Upper lobe of left lung (tissue), 4 donors: ENCODE results near the gene JSRP1.

ENCODE experiments used
- CTCF ChIP-seq, 6 experiments: fragments of 450-650 bp in 4 of 6; fragments of 200-600 bp in 2 of 6; sonication (generic) in 2 of 6; IDR thresholded peaks; one replicate each; pipeline ENCODE4 v1.5.1; 2016 to 2019; ENCODE audit warnings: antibody characterized with exemption in 6 of 6
- POLR2A ChIP-seq, 4 donors: fragments of 450-650 bp; IDR thresholded peaks; one replicate each; pipeline ENCODE4 v1.5.1; 2016 to 2017; ENCODE audit warnings: antibody characterized with exemption in 4 of 4, mild to moderate bottlenecking in 2 of 4

- TF ChIP-seq CTCF (IDR thresholded peaks at IDR 0.05): no peak
- TF ChIP-seq POLR2A (IDR thresholded peaks at IDR 0.05): no peak
Observed at GRCh38 chr19:2210206-2210605, 46.0 kb downstream of the JSRP1 start.
